HG03135 (cell line): ENCODE measurements around the gene PLA2G4E.

Source experiments
- ATAC-seq: cut with Tn5 transposase; IDR thresholded peaks from one replicate; pipeline ENCODE4 v1.9.1; 2021; ENCODE audit warnings: mild to moderate bottlenecking, moderate library complexity; ENCODE audit not compliant: unreplicated experiment

PLA2G4E gene

DNA sequence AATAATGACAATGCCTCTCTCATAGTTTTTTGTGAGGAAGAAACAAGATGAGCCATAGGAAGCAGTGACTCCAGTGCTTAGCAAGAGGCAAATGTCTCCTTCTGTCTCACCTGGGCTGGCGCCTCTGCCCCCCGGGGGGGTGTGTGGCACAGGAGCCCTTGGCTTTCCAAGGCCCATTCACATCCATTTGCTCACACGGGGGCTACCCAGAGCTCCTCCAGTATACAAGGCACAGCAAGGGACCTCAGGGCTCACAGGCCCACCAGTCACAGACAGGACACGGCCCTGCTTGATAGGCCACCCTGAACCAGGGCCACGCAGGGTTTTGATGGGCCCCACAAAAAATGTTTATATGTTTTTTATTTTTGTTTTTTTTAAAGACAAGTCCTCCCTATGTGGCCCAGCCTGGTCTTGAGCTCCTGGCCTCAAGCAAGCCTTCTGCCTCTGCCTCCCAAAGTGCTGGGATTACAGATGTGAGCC is 26.6 kb downstream of the PLA2G4E start:
- no peak for ATAC-seq

DNA sequence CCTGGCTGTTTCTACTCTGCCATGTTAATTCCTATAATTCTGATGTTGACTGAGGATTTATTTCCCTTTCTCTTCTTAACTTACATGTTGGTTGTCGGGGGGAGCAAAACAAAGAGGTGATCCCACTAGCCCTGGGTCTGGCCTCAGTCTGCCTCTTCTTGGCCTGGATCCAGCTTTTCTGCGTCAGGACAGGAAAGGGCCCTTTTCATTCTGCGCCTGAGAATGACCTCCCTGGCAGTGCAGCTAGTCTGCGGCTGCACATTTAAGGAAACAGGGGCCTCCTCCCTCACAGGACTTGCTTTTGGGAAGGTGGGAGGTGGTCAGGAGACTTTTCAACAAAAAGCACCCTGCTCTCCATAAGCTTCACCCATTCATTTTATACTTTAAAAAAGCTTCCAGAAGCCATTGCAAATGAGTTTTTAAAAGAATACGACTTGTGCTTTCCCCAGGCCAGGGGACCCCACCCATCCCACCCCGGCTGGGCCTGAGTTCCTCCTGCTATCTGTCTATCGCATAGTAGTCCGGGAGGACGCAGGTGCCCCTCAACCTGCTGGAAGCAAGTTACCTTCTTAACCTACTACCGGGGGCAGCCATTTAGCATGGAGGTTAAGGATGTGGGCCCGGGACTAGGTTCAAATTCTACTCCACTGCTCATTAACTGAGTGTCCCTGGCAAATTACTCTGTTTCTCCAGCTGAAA is 27.2 kb downstream of the PLA2G4E start:
- no peak for ATAC-seq

- ATAC-seq, result no peak
Measured at GRCh38 chr15:41992803-41993190, 28.0 kb downstream of the PLA2G4E start.

GRCh38 chr15:41992151-41992802 is 28.6 kb downstream of the PLA2G4E start:
- no peak for ATAC-seq

GRCh38 chr15:41990691-41991090 is 30.2 kb downstream of the PLA2G4E start:
- no peak for ATAC-seq

DNA sequence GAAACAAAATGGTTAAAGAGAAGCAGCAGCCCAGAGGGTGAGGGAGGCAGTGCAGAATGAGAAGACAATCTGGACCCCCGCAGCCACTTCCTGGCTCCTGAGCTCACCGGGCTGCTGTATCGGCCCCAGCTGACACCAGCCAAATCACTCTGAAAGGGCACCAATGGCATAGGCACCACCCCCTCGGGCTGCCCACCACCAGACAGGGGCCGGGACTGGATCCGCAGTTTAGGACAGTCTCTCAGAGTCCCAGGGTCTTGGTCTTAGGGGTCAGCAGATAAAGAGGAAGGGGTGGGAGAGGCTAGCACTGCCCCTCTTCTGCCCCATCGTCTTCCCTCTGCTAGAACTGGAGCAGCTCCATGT is 30.6 kb downstream of the PLA2G4E start:
- ATAC-seq, result no peak

- no peak for ATAC-seq
Measured at GRCh38 chr15:41989573-41990242, 31.1 kb downstream of the PLA2G4E start.

GRCh38 chr15:41988896-41989572 is 31.8 kb downstream of the PLA2G4E start:
- no peak for ATAC-seq

DNA sequence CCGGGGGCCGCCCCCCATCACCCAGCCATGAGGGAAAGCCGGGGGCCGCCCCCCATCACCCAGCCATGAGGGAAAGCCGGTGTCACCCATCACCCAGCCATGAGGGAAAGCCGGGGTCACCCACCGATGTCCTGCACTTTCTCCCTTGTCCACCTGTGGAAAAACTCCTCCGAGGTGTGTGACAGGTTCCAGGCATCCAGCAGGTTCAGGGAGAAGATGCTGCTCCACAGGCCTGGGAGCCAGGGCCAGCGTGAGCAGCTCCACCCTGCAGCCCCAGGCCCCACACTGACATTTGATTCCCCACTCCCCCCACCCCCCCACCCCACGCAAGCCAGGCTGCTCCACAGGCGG is 32.9 kb downstream of the PLA2G4E start:
- ATAC-seq, result no peak

DNA sequence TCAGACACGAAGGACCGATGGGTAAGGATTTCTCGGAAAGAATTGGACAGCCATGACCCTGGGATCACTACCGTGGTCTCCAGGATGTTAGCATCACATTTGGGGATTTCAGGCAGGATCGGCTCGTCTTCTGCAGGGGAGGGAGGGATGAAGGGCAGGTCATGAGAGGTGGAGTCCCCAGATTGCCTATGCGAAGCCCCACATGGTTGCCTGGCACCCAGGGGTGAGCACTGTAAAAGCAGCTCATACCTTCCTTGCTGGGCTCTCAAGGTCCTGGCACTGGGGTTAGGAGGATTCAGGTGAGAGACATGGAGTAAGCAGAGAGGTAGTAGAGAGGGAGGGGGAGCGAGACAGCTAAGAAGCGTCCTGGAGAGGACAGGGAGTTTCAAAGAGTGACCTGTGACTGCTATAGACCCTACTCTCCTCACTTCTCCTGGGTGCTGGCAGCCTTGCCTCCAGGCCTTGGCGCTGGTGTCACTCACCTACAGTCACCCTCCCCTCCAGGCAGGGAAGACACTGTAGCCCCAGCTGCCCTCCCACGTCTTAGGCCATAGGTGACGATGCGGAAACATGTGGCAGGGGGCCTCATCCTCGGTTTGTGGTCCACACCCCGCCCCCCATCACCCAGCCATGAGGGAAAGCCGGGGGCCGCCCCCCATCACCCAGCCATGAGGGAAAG is 33.5 kb downstream of the PLA2G4E start:
- no peak for ATAC-seq

DNA sequence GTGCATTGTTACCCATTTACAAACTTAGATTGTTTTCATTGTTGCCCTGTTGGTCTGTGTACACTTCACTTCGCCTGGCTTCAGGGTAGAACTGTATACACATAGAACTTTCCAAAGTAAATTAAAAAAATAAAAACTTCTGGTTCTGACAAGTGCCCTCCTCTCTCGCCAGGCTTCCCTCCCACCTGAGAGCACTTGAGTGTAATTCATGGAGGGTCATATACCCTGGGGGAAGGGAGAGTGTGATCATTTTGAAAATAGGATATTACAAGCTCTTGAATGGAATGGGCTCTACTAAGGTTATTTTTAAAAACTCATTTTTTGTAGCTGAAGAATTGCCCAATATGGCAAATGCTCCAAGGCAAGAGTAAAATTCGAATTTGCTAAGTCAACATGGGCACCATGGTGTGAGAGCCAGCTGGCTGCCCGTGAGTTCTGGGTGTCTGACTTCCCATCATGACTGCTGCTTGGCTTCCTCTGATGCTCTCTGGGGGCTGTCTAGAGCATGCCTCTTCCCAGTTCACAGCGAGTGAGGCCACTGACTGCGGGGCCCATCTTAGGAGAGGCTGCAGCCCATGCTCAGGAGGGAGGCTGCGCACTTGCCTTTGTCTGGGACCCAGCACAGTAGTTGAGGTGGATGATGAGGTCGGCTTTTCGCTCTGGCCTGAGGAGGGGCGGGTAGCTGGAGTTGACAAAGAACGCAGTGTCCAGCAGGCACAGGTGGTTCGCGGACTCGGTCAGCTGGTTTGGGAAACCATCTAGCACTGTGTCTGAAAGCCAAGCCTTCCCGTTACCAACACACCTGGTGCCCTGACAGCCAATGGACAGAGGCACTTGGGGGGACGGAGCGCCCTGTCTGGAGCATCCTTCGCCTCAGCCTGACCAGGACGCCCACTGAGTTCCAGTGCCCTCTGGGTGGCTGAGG is 35.3 kb downstream of the PLA2G4E start:
- ATAC-seq, result no peak

- no peak for ATAC-seq
Measured at GRCh38 chr15:41984622-41985021, 36.2 kb downstream of the PLA2G4E start.

GRCh38 chr15:41983621-41984571 is 36.9 kb downstream of the PLA2G4E start:
- no peak for ATAC-seq

DNA sequence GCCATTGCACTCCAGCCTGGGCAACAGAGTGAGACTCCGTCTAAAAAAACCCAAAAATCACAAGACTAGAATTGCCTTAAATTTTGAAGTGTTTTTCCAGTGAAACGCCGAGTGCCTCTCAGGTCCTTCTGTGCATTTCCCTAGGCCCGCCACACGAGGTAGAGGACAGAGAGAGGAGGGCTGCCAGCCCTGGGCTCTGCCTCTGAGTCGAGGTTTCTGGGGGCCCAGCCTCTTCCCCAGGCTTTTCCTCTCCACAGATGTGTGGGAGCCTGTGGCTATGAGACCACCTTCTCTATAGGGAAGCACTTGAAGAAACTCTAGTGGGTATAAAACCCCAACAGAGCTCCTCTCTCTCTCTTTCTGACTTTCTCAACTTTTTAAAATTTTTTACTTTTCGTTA is 37.6 kb downstream of the PLA2G4E start:
- no peak for ATAC-seq

DNA sequence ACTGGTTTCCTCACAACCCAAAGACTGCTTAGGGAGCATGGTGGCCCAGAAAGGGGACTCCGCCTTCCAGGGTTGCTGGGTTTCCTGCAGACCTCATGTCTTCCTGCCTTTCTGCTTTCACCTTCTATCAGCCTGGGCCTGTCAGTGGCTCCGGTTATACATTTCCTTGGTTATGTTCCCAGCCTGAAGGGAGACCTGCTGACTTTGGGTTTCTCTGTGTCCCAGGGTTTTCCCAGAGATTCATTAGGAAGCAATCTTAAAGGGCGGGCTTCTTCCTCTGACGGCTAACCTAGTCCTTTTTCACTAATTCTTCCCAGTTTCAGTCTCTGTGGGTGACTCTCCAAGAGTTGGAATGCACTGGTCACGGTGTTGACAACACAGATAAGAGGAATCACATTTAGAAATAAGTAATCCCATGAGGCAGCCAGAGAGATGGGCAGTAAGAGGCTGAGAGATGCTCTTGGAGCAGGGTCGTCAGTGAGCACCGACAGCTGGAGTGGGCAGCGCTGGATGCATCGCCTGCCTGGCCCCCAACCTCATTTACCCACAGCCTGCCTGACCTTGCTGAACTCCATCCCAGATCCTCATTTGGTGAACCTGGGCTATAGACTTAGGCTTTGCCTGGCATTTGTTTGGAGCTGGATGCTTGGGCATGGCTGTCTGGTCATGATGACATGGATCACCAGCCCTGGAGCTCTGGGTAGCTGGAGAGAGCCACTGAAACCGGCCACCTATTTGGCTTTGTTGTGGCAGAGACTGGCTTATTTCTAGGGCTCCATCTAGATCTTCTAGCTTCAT is 38.5 kb downstream of the PLA2G4E start:
- ATAC-seq, result no peak

GRCh38 chr15:41981371-41982132 is 39.3 kb downstream of the PLA2G4E start:
- ATAC-seq, result no peak

GRCh38 chr15:41980654-41981323 is 40.1 kb downstream of the PLA2G4E start:
- no peak for ATAC-seq
